GM19324 (cell line): ENCODE data around the gene XYLT2.
"Not testable (repeated sequence)": the region's sequence is repeated elsewhere in the genome, so short reads cannot be mapped to it uniquely, and the experiment has no call there.

ENCODE experiments used
- ATAC-seq: cut with Tn5 transposase; IDR thresholded peaks from one replicate; pipeline ENCODE4 v1.9.1; 2021; ENCODE audit warnings: mild to moderate bottlenecking, moderate library complexity; ENCODE audit not compliant: unreplicated experiment, low FRiP score

The XYLT2 gene

DNA sequence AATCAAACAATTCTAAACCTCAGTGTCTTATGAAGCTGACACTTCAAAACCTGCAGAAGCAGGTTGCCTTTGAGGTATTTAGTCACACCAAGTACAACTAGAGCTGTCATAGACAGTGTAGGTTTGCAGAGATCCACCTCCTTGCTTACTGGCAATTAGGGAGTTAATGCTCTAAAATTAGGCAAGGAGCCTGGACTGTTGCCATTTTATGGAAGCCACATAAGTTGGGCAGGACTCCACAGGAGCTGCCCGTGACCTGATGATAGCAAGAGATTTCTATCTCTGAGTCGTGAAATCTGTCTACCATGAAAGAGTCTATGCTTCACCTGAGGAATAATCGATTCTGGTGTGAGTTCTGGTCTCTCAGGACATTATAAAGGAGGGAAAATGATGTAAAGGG is 36.0 kb downstream of the XYLT2 start:
- no peak for ATAC-seq

DNA sequence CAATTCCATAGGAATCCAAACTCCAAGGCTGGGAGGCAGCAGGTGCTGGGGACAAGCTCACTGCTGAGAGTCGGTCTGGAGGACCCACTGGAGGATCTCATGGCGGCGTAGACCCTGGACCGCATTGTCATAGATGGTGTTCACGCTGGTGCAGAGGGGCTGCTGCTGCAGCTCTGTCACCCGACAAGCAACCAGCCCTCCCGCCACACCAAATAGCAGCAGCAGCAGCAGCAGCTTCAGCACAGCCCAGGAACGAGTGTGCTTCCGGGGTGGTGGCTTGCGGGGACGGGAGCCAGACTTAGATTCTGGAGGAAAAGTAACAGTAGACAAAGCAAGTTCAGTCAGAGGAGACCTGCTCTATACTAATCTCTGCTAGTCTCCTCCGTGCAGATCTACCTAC is 37.0 kb downstream of the XYLT2 start:
- no peak for ATAC-seq

DNA sequence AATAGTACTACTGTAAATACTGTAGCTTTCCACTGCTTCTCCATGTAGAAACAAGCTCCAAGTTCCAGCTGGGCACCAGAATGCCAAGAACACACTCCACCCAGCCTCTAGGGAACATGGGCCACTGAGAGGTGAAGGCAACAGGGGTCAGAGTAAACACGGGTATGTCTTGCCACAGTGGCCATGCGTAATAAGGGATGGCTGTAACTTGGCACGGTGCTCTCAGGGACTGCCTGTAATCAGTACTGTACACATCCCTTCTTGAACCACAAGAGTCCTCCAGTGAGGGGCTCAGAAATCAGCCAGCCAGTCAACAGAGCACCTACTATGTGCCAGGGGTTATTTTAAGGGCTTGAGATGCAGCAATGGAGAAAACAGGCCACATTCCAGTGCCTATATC is 40.6 kb downstream of the XYLT2 start:
- ATAC-seq, result no peak

DNA sequence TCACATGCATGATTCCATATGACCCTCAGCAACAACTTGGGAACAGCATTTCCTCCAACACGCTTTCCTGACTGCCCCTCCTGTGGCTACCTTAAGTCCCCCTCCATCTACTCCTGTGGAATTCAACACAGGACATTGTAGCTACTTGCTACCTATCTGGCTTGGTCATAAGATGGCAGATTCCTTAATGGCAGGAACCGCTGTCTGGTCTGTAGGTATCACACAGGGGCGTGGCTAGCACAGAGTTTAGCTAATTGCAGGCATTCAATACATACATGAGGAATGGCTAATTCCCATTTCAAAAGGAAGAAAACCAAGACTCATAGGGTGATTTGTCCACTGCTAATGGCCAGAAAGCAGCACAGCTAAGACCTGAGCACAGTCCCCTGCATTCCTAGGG is 42.8 kb downstream of the XYLT2 start:
- ATAC-seq, result no peak

DNA sequence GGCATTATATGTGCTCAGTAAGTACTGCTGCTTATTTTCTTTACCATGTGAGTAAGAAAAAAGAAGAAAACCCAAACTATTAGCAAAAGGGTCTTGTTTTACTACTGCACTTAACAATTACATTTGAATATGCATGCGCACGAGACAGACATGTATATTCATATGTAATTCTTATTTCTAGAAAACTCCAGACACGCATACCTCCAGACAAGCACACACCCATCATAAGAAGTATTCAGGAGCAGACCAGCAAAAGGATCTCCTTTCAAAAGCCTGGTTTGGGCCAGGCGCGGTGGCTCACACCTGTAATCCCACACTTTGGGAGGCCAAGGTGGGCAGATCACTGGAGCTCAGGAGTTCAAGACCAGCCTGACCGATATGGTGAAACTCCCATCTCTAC is 43.6 kb downstream of the XYLT2 start:
- ATAC-seq, result no peak

DNA sequence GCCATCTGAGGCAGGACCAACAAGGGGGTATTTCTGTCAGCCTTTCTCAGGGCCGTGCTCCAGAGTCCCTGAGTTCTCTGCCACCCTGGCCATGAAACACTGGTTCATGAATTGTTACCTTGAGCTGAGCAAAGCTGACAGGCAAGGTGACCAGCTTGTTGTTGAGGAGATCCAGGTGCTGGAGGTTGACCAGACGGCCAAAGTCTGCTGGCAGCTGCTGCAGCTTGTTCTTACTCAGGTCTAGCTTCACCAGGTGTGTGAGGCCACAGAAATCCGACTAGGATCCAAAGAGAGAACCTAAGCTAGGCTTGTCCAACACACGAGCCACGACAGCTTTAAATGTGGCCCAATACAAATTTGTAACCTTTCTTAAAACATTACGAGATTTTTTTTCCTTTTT is 46.7 kb downstream of the XYLT2 start:
- no peak for ATAC-seq

DNA sequence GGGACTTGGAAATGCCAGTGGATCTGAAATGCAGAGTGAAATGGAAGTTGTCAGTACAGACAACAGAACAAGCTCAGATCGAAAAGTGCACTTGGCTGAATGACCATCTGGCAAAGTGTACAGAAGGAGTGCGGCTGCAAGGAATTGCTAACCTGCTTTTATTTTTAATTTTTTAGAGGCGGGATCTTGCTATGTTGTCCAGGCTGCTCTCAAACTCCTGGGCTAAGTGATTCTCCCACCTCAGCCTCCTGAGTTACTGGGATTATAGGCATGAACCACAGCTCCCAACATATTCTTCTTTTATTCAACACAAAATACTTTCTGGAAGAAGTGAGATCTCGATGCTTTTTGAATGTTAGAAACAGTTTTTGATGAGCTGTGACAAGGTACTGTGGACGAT is 47.8 kb downstream of the XYLT2 start:
- ATAC-seq, result no peak

DNA sequence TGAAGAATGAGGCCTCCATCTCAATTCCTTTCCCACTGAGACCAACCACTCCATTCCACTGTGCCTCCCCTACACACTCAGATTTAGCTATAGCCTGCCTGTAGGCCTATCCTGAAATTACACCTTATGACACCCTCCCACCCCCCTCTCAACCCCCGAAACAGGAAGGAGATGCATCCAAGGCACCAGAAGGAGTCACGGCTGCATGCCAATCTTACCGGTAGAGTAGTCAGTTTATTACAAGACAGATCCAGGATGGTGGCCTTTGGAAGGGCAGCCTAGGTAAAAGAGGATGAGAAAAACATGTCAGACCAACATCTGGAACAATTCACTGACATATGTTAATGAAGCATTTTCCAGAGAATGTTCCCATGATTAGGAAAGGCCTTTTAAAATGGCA is 48.8 kb downstream of the XYLT2 start:
- ATAC-seq, result no peak

DNA sequence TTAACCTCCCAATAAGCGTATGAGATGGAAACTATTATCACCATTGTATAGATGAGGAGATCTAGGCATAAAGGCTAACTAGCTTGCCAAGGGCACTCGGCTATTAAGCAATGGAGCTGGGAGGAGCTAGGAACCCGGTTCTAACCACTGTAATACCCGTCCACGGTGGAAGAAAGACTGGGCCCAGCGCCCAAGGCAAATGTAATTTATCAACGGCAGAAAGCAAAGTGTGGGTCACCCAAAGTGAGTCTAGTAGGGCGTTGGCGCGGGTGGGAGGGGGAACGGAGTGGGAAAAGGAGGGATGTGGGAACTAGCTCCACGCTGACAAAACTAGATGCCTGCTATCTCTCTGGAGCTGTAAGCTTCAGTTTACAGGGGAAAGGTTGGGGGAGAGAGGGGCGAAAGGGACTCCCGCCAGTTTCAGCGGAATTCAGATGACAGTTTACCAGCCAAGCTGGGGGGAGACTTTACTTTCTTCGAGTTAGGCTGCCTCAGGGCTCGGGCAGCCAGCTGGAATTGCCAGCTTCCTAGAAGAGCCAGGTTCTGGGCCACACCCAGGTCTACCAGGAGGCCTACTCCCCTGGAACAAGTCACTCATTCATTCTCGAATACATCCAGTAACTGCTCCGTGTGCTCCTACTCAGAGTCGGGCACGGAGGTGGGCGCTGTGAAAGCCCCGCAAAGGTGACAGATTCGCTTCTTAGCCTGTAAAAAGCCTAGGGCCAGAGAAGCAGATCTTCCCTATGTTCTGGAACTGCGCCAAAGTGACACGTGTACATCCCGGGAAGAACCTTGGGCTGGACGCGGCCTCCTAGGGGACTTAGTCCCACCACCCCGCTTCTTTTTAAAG is 50.6 kb downstream of the XYLT2 start:
- no peak for ATAC-seq

DNA sequence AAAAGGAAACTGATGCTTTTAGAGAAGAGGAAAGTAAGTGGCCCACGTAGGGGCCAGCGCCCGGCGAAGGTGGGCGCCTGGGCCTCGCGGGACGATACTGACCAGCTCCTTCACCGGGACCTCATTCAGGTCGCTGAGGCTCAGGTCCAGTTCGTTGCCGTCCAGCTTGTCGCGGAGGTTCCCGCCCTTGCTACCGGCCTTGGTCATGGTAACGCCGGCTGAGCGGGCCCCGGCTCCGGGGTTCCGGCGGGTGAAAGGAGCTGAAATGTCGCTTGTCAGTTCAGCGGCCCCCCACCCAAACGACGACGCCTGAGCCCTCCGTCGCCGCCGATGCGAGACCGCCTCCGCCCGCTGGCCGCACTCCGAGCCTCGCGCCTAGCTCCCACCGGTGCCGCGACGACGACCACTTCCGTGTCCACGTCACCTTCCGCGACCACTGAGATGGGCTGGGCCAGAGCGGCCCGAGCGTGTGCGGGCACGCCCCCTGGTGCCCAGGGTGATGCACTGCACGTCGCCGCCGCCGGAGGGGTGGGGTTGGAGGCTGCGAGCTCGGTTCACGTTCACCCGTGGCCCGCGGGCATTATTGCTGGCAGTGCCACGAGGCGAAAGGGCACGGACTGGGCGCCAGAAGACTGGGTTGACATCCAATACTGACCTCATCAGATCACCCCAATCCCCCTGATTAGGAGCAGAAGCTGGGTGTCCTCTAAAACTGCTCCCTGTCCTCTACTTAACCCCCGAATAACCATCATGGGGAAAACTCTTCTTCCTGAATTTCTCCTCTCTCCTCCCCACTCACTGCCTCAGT is 51.4 kb downstream of the XYLT2 start, which contains the start of gene LRRC59:
Gene LRRC59, minus strand, starts transcription at position 413 of the 808 bp plus-strand sequence. Its CDS starts 206 bp downstream, at position 207.
- peak; percentile 94 for ATAC-seq

DNA sequence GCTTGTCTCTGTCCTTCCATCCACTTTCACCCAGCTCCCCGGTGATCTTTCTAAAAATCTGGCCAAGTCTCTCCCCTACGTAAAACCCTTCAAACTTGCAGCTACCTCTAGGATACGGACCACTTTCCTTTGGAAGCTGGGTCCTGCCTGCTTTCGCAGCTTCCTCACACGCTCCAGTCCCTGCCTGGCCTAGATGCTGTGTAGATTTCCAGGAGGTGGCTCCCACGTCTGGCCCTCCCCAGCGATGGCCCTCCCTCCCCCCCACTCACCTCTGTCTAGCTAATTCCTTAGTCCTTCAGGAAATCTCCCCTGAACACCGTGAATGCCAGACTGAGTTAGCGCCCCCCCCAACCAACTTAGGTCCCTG is 52.0 kb downstream of the XYLT2 start:
- no peak for ATAC-seq

DNA sequence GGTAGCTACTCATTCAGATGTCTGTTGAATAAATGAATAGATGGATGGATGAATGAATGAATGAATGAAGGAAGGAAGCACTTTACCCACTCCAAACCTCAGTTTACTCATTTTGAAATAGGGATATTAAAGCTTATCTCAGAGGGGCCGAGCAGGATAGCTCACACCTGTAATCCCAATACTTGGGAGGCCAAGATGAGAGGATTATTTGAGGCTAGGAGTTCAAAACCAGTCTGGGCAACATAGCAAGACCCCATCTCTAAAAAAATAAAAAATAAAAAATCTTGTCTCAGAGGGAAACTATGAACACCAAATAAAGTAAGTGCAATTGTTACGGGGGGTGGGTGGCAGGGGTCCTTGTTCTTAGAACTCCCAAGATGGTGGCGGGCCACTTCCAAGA is 52.7 kb downstream of the XYLT2 start:
- not testable (repeated sequence) for ATAC-seq

DNA sequence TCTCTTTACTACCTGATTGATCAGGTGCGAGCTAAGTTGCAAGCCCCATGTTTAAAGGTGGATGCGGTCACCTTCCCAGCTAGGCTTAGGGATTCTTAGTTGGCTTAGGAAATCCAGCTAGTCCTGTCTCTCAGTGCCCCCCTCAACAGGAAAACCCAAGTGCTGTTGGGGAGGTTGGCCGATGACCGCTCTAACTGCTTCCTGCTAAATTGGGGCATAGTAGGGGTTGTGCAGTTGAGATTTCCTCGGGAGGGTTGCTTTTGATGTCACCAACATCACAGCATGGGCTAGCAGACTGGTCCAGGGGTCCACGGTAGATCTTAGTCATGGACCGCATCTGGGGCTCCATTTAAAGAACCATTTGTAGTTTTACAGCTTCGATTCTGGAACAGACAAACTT is 53.7 kb downstream of the XYLT2 start:
- not testable (repeated sequence) for ATAC-seq

DNA sequence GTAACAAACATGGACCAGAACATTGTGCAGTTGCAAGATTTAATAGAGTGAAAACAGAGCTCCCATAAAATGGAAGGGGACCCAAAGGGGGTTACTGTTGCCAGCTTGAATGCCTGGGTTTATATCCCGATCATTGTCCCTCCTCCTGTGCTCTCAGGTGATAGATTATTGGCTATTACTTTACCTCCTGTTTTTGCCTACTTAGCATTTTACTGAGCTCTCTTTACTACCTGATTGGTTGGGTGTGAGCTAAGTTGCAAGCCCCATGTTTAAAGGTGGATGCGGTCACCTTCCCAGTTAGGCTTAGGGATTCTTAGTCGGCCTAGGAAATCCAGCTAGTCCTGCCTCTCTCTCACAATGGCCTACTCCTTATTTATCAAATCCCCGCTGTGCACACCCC is 59.4 kb downstream of the XYLT2 start:
- not testable (repeated sequence) for ATAC-seq

DNA sequence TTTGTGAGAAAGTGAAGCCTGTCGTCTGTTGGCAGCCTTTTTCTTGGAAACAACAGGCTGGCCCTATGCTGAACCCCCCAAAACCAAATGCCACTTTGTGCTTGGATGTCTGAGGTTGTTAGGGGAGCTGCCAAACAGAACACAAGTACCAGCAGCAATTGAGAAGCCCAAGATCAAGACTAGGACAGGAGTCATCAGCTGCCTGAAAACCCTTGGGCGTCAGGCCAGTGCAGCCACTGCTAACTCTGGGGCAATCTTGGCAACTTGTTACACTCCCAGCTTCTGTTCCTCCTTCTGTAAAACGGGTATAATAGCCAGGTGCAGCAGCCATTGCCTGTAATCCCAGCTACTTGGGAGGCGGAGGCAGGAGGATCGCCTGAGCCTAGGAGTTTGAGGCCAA is 60.7 kb downstream of the XYLT2 start:
- ATAC-seq, result no peak

DNA sequence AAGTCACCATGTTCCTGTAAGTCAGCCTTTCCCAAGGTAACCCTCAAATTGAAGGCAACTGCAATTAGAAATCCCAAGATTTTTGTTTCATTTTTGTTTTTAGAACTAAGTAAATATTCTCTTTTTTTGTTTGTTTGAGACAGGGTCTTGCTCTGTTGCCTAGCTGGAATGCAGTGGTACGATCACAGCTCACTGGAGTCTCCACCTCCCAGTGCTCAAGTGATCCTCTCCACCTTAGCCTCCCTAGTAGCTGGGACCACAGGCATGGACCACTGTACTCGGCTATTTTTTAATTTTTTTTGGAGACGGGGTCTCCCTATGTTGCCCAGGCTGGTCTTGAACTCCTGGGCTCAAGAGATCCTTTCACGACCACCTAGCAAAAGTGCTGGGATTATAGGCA is 62.0 kb downstream of the XYLT2 start:
- no peak for ATAC-seq
